Measurements from ENCODE around the gene NEURL2.
"Not testable (repeated sequence)": the region's sequence is repeated elsewhere in the genome, so short reads cannot be mapped to it uniquely, and the experiment has no call there.

NEURL2 gene

DNA sequence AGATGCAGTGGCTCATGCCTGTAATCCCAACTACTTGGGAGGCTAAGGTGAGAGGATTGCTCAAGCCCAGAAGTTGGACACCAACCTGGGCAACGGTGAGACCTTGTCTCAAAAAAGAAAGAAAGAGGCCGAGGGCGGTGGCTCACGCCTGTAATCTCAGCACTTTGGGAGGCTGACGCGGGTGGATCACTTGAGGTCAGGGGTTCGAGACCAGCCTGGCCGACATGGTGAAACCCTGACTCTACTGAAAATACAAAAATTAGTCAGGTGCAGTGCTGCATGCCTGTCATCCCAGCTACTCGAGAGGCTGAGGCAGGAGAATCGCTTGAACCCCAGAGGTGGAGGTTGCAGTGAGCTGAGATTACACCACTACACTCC is 16.9 kb downstream of the NEURL2 start:
- not testable (repeated sequence) for DNase-seq (ENCODE audit: low read depth in 2 of 2)

DNA sequence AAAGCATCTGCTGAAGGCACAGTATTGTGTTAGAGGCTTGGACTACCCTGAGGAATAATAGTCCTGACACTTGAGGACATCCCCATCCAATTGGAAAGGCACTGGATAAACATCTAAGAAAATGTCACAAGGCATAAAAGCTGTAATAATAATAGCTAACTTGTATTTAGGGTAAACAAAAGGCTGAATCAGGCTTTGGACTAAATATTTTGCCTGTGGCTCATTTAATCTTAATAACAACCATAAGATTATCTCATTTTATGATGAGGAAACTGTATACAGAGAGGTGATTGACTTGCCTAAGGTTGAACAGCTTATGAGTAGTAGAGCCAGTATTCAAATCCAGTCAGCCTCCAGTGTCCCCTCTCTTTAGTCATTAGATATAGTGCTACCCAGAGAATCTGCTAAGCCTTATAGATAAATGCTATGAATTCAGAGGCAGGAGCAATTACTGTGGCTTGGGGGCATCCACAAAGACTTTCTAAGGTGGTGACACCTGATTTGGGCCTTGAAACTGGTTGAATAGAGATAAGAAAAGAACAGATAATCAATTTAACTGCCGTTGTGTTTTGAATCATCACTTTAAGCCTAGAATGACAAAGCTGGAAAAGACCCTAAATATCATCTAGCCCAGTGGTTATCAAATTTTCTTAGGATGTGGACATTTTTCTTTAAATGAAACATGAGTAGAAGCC is 17.5 kb downstream of the NEURL2 start:
- no peak for DNase-seq (ENCODE audit: low read depth in 2 of 2)

DNA sequence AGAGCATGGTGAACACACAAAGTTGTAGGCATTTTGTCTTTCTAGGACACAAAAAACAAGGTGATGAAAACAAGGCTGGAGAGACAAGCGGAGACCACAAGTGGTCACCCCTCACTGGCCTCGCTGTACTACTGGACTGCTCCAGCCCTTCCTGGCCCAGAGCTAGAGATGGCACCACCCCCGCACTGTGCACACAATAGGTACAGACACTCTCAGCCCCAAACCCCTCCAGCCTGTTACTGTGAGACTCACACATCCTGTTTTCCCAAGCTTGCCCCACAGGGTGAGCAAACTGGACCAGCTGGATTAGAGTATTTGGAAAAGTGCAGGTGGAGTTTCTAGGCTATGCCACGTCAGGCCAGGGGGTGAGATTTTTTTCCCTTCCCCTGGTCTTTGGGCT is 18.4 kb downstream of the NEURL2 start:
- DNase-seq (ENCODE audit: low read depth in 2 of 2): no peak

DNA sequence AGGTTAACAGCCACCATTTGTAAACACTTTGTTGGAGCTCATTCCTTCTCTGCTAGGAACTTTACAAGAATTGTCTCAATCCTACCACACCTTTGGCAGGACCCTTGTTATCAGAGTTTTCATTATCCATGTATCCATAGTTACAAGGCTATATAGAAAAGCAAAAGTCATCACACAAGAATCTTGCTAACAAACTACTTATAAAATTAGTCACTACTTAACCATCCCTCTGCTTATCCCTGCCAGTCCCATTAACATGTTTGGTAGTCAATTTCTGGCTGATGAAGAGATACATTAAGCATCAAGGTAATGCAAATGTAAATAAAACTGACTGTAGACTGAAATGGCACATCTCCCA is 23.2 kb downstream of the NEURL2 start:
- no peak for DNase-seq (ENCODE audit: low read depth in 2 of 2)

GRCh38 chr20:45867136-45867818 is 23.7 kb downstream of the NEURL2 start:
- no peak for DNase-seq (ENCODE audit: low read depth in 2 of 2)

GRCh38 chr20:45866454-45866853 is 24.6 kb downstream of the NEURL2 start:
- DNase-seq (ENCODE audit: low read depth in 2 of 2): no peak

DNA sequence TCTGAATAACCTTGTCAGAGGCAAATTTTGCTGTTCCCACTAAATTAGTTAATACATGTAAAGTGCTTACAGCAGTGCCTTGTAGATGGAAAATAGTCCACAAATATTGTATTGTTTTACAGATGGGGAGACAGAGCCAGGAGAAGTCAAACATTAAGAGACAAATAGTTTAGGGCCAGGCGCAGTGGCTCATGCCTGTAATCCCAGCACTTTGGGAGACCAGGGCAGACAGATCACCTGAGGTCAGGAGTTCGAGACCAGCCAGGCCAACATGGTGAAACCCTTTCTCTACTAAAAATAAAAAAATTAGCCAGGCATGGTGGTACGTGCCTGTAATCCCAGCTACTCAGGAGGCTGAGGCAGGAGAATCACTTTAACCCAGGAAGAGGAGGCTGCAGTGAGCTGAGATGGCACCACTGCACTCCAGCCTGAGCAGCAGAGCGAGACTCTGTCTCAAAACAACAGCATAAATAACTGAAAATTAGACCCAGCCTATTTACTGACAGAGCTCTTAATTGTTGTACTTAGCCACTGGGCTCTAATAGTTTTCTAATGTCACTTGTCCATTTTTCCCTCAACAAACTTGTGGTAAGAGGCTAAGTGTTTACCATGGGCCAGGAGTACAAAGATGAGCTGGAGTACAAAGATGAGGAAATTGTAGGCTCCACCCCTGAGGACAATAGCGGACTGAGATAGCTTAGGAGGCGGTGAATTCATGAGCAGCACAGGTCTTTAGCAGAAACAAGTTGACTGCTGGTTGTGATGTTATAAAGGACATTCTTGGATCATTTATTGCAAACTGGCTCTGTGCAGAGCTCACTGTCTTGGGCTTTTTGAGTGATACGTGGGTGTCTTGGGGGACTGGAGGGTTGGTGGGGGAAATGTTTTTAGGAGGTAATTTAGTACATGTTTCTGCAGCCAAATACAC is 27.2 kb downstream of the NEURL2 start:
- no peak for DNase-seq (ENCODE audit: low read depth in 2 of 2)

GRCh38 chr20:45861221-45862075 is 29.6 kb downstream of the NEURL2 start:
- no peak for DNase-seq (ENCODE audit: low read depth in 2 of 2)

GRCh38 chr20:45860560-45861220 is 30.3 kb downstream of the NEURL2 start:
- DNase-seq (ENCODE audit: low read depth in 2 of 2): no peak

GRCh38 chr20:45859916-45860315 is 31.1 kb downstream of the NEURL2 start:
- DNase-seq (ENCODE audit: low read depth in 2 of 2): no peak

- peak in 1 of 2 donors; percentile 41 for DNase-seq (ENCODE audit: low read depth in 2 of 2)
Observed at GRCh38 chr20:45857882-45858216, 33.2 kb downstream of the NEURL2 start.

- DNase-seq (ENCODE audit: low read depth in 2 of 2): peak; percentile 79 to 92
Observed at GRCh38 chr20:45857114-45857881, 33.7 kb downstream of the NEURL2 start, which contains the start of the genes ACOT8 and ZSWIM3. ACOT8 (minus strand) TSS chr20:45857392; CDS start chr20:45857315, 77 bp downstream. ZSWIM3 (plus strand) TSS chr20:45857614; CDS start chr20:45857826, 212 bp downstream.

- DNase-seq (ENCODE audit: low read depth in 2 of 2): no peak
Observed at GRCh38 chr20:45853484-45853883, 37.5 kb downstream of the NEURL2 start.

GRCh38 chr20:45852326-45852725 is 38.7 kb downstream of the NEURL2 start:
- DNase-seq (ENCODE audit: low read depth in 2 of 2): no peak

DNA sequence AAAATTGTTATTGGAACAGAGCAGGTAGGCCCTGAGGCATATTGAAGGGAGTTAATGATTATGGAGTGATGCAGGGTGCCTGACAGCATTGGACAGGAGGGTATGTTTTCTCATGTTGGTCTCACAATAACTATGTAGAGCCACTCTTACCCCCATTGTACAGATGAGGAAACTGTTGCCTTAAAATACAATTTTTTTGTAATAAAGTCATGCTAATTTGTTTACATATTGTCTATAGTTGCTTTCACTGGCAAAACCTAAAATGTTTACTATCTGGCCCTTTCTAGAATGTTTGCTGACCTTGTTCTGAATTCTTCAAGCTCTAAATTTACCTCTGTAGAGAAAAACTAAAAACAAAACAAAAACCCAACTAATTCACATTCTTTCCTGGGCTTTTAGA is 39.5 kb downstream of the NEURL2 start:
- no peak for DNase-seq (ENCODE audit: low read depth in 2 of 2)

- DNase-seq (ENCODE audit: low read depth in 2 of 2): no peak
Observed at GRCh38 chr20:45850926-45851325, 40.1 kb downstream of the NEURL2 start.

DNA sequence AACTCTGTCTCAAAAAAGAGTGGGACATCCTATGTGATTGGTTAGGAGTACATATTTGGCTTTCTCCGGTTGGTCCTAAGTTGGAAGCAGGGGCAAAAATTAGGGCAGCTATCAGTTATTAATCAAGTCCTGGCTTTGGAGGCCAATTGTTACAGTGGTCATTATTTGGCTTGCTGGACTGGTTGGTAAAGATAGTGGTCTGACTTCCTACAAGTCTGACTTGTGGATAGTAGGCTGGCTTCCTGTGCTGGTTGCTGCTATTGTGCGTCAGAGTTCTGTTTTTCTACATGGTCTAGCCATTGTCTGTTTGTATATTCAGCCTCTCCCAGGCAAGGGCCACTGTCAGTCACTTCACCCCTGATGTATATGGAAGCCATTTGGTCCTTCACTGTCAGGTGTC is 40.8 kb downstream of the NEURL2 start:
- DNase-seq (ENCODE audit: low read depth in 2 of 2): no peak

- no peak for DNase-seq (ENCODE audit: low read depth in 2 of 2)
Observed at GRCh38 chr20:45848969-45849582, 41.9 kb downstream of the NEURL2 start.

GRCh38 chr20:45848421-45848820 is 42.6 kb downstream of the NEURL2 start:
- no peak for DNase-seq (ENCODE audit: low read depth in 2 of 2)

DNA sequence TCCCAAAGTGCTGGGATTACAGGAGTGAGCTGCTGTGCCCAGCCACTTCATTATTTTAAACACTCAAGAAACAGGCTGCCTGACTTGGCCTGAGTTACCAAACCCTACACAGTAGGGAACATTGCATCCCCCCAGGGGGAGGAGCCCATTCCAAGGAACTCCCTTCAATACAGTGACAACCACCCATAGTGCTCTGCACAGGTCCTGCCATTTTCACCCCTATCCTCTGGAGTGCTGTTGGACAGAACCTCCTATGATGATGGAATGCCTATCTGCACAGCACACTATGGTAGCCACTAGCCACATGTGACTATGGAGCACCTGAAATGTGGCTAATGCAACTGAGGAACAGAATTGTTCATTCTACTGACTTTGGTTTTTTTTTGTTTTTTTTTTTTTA is 45.6 kb downstream of the NEURL2 start:
- no peak for DNase-seq (ENCODE audit: low read depth in 2 of 2)
